ENCODE measurements around the gene PAK4.
"Not testable (repeated sequence)": the region's sequence is repeated elsewhere in the genome, so short reads cannot be mapped to it uniquely, and the experiment has no call there.

Gene PAK4

GRCh38 chr19:39130337-39131254 lies 5.0 kb downstream of the PAK4 start:
- no peak for DNase-seq

GRCh38 chr19:39131255-39131755 lies 5.7 kb downstream of the PAK4 start:
- no peak for DNase-seq

GRCh38 chr19:39132344-39132969 lies 6.9 kb downstream of the PAK4 start:
- DNase-seq: no peak

- DNase-seq: no peak
Measured at GRCh38 chr19:39133431-39134270, 8.1 kb downstream of the PAK4 start.

- no peak for DNase-seq
Measured at GRCh38 chr19:39135701-39136100, 10.1 kb downstream of the PAK4 start.

GRCh38 chr19:39136225-39136940 lies 10.8 kb downstream of the PAK4 start:
- DNase-seq: no peak

GRCh38 chr19:39137131-39137530 lies 11.5 kb downstream of the PAK4 start:
- no peak for DNase-seq

- DNase-seq: no peak
Measured at GRCh38 chr19:39138221-39139211, 12.9 kb downstream of the PAK4 start.

GRCh38 chr19:39139305-39139874 lies 13.8 kb downstream of the PAK4 start:
- DNase-seq: no peak

GRCh38 chr19:39139971-39140453 lies 14.4 kb downstream of the PAK4 start:
- no peak for DNase-seq

- DNase-seq: no peak
Measured at GRCh38 chr19:39140594-39140993, 15.0 kb downstream of the PAK4 start.

GRCh38 chr19:39141929-39142328 lies 16.3 kb downstream of the PAK4 start:
- DNase-seq: no peak

- no peak for DNase-seq
Measured at GRCh38 chr19:39142630-39143029, 17.0 kb downstream of the PAK4 start.

- not testable (repeated sequence) for DNase-seq
Measured at GRCh38 chr19:39143757-39144289, 18.2 kb downstream of the PAK4 start.

GRCh38 chr19:39144290-39145071 lies 18.9 kb downstream of the PAK4 start:
- no peak for DNase-seq

- no peak for DNase-seq
Measured at GRCh38 chr19:39145180-39145953, 19.8 kb downstream of the PAK4 start.

- DNase-seq: no peak
Measured at GRCh38 chr19:39146091-39146490, 20.5 kb downstream of the PAK4 start.

GRCh38 chr19:39146686-39147450 lies 21.3 kb downstream of the PAK4 start:
- DNase-seq: no peak
